ENCODE measurements around the gene MED15.
"Not testable (repeated sequence)": the region's sequence is repeated elsewhere in the genome, so short reads cannot be mapped to it uniquely, and the experiment has no call there.

MED15 gene, protein sequence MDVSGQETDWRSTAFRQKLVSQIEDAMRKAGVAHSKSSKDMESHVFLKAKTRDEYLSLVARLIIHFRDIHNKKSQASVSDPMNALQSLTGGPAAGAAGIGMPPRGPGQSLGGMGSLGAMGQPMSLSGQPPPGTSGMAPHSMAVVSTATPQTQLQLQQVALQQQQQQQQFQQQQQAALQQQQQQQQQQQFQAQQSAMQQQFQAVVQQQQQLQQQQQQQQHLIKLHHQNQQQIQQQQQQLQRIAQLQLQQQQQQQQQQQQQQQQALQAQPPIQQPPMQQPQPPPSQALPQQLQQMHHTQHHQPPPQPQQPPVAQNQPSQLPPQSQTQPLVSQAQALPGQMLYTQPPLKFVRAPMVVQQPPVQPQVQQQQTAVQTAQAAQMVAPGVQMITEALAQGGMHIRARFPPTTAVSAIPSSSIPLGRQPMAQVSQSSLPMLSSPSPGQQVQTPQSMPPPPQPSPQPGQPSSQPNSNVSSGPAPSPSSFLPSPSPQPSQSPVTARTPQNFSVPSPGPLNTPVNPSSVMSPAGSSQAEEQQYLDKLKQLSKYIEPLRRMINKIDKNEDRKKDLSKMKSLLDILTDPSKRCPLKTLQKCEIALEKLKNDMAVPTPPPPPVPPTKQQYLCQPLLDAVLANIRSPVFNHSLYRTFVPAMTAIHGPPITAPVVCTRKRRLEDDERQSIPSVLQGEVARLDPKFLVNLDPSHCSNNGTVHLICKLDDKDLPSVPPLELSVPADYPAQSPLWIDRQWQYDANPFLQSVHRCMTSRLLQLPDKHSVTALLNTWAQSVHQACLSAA

DNA sequence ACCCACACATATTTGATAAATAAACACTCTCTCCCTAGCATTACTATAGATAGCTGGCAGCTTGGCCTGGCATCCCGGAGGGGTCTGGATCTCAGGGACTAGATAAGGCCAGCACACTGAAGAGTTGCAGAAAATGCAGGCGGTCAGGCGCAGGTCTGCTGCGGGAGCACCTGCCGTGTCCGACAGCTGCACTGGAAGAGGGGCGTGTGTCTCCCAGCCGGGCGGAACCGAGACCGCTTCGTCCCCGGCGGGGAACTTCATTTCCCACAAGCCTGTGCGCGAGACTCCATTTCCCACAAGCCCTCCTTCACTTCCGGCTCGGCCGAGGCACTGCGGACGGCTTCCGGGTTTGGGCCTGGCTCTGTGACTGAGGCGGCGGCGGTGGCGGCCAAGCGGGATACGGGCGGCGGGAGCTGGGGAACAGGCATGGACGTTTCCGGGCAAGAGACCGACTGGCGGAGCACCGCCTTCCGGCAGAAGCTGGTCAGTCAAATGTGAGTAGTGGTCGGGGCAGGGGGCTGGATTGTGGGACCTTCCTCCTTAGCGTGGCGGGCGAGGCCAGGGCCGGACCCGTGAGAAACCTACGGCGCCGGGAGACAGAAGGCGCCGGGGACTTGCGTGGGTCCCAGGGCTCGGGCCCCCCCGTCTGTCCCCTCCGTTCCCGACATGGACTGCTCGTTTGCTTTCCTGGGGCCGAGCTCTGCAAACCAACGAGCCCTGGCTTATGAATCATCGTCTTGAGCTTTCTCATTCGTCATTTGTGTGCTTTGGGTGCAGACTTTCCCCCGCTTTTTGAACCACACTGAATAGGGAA, at the start of gene MED15:
MED15 (plus strand) TSS at position 358 of the 814 bp plus-strand sequence; CDS start at position 427, 69 bp downstream.
- DNase-seq (ENCODE audit: low spot score): peak; percentile 86

DNA sequence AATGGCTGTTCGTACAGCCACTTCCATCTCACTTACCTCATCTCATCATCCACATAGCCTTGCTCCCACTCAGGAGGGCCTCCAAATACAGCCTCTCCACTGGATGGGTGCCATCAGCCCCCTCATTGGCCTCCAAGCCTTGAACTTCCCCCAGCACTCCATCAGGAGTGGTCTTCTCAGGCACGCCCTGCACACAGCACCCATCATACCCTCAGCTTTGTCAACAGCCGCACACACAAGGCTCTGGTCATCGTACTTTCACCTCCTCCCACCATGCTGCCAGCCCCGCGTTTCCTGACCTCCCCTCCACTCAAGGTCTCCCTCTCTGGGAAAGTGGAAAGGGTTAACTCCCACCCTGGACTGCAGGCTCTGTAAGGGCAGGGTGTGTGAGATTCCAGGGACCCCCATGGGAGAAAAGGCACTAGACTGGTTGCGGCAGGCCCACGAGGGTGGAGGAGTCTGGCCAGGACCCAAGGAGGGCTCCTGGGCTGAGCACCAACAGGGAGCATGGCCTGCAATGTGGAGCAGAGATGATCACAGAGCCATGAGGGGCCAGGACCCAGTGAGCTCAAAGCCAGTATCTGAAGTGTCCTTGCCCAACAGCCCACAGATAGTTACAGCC, 48.8 kb upstream of the MED15 start:
- DNase-seq (ENCODE audit: low spot score): no peak

DNA sequence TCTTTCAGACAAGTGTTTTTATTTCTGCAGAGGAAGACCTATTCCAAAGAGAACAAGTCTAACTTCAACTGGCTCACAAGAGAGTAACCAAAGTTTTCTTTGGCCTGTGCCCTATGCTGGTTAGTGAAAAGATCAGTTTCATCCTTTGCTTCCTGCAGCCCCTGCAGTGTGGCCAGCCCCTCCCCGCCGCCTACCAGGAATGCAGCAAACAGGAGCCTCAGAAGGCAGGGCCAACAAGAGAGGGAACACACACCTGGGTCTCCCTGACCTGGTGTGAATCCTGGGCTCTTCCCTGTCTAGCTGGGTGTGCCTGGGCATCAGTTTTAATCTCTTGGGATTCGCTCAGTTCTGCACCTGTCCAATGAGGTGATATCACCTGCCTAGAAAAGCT, 48.3 kb upstream of the MED15 start:
- no peak for DNase-seq (ENCODE audit: low spot score)

DNA sequence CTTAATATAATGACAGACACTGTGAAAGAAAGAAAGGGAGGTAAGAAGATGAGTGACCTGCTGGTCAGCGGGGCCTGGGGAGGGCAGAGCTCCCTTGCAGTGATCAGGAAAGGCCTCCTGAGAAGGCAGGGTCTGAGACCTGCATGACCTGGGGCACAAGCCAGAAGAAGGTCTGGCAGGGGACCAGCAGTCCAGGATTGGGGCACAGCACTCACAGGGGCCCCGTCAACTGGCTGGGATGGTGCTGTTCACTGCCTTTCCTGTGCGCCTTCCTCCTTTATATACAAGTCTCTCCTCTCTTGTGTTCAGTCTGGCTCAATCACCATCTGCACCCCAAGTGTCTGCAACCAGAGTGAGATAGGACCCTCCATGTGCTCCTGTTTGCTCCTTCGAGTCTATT, 47.5 kb upstream of the MED15 start:
- DNase-seq (ENCODE audit: low spot score): no peak

DNA sequence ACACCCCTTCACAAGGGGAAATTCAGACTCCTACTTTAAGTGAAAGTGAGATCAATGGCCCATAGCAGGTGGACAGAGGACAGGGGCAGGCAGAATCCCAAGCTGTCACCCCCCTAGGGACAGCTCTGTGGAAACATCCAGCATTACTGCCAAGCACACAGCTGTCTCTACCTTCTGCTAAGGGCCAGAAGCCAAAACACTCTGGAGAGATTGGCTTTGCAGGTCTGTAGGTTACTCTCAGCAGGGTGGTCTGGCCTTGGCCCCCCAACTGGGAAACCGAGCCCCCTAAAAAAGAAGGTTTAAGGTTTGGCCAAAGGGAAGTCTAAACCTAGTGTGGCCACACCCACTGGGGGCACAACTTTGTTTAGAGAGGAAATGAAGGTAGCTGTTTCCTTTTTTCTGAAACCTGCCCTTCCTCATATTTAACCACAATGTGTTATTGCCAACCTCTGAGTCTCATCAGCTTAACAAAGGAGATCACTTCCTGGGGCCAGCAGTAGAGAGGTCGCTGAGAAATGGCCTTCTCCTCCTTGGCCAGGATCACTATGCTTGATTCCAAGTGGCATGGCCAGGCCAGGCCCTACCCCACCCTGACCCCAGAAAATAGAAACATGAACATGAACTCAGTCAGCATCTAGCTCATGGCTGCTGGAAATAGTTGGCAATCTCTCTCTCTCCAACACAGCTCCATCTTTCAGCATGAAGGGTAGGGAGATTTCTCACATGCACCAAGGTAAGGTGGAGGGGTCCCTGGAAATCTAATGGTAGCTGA, 43.9 kb upstream of the MED15 start:
- no peak for DNase-seq (ENCODE audit: low spot score)

DNA sequence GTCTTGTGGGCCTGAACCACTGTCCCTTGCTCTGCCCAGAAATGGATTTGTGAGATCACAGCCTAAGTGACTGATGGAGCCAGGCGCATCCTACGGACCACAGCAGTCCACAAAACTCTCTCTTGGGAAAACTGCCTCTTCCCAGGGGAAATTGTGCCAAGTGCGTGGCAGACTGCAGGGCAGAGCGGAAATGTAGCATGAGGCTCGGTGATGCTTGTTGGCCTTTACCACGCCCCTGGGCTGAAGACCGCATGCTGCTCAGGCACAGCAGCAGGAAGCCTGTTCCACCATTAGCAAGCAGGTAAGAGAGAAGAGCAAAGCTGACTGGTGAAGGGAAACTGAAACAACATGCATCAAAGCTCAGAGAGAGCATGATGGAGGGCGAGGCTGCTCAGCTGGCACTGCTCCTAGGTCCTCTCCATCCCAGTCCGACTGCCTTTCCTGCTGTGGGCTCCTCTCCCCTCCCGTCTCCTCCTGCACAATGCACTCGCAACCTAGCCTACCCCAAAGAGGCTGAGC, 43.3 kb upstream of the MED15 start:
- DNase-seq (ENCODE audit: low spot score): no peak

DNA sequence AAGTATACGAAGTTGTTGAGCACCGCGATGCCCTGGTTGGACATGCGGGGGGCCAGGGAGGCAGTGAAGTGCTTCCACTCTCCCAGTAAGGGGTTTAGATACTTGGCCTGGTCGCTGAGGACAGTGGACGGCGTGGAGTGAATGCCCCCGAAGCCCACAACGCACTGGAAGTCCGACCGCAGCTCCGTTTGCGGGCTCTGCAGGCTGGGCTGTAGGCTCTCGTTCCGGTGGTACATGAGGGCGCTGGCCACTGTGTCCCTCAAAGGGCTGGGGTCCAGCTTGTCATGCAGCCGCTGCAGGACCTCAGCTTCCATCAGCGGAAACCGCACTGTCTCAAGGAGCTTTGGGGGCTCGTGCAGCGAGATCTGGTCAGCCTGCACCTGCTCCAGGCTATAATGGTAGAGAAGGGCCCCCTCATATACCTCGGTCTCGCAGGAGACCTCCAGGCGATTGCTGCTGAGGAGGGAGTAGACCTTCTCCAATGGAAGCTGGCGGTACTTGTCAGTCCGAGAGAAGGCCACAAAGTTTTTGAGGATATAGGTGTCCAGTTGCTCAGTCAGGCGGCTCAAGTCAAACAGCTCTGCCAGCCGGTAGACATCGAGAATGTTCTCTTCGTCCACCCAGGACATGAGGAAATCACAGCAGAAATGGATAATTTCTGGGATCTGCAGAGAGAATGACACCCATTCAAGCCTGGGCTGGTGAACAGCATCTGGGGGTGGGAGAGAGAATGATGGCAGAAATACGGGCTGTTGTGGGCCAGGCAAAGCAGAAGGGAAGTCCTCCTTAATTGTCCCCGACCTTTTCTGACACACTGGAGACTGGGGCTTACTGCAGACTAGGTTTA, 42.3 kb upstream of the MED15 start:
- DNase-seq (ENCODE audit: low spot score): no peak

DNA sequence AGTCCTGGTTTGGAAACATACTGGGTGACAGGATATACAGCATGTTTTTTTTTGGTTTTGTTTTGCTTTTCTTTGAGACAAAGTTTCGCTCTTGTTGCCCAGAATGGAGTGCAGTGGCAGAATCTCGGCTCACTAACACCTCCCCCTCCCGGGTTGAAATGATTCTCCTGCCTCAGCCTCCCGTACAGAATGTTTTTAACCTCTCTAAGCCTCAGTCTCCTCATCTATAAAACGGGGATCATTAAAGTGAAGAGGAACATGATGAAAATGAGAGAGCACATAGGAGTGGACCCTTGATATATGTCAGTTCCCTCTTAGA, 41.7 kb upstream of the MED15 start:
- no peak for DNase-seq (ENCODE audit: low spot score)

DNA sequence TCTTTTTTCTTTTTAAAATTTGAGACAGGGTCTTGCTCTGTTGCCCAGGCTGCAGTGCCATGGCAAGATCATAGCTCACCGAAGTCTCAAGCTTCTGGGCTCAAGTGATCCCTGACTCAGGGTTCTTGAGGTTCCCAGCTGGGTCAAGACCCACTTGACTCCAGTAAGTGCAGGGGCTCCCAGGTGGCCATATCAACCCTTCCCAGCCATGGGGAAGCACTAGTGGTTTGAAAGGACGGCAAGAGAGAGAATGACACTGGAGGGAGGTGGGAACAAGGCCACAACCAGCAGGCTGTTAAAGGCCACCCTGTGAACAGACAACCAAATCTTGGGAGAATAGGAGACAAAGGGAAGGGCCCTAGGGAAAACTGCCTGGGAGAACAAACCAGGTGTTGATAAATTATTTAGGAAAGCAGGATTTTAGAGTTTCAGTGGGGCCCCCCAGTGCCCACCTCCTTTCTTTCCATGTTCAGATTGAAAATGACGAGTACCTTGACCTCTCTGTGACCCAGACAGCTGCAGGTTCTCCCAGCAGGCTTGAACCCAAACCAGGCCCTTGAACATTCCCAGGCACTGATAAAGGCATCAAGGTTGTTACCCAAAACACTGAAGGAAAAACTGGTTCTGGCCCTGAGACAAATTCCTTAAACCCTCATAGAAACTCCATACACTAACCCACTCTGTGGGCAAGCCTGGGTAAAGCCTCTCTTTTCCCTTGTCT, 40.6 kb upstream of the MED15 start:
- DNase-seq (ENCODE audit: low spot score): no peak

DNA sequence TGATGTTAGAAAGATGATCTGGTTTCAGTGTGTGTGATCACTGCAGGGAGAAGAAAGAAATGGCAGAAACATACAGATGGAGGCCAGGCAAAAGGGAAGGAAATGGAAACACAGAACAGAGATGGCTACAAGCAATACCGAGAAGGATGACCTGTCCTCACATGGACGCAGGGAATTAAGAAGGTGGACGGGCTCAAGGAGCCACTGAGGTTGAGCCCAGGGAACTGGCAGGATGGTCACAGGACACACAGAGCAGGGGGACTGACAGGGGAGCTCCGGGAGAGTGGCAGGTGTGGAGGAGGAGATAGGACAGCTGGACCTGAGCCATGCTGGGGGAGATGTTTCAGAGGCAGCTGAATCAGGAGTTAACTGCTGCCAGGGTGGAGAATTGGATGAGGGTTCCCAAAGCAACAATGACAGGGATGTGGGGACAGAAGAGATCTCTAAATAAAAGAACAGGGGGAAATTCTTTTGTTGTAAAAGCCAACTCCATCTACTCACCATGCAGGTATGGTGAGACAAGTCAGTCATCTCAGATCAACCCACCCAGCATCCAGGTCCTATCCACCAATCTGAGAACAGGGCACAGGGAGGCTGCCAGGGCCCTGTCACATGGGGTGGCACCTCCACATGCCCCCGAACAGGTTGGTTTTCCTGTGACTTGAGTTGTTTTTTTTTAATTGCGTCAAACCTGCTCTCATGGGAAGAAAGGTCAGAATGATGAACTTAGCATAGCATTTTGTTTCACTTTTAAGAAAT, 38.1 kb upstream of the MED15 start:
- DNase-seq (ENCODE audit: low spot score): no peak

DNA sequence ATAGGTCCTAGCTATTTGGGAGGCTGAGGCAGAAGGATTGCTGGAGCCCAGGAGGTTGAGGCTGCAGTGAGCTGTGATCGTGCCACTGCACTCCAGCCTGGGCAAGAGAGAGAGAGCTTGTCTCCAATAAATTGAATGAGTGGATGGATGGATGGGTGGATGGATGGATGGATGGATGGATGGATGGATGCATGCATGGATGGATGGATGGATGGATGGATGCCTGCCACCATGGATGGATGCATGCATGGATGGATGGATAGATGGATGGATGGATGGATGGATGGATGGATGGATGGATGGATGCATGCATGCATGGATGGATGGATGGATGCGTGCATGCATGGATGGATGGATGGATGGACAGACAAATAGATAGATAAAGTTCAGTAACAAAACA, 36.9 kb upstream of the MED15 start:
- DNase-seq (ENCODE audit: low spot score): not testable (repeated sequence)

DNA sequence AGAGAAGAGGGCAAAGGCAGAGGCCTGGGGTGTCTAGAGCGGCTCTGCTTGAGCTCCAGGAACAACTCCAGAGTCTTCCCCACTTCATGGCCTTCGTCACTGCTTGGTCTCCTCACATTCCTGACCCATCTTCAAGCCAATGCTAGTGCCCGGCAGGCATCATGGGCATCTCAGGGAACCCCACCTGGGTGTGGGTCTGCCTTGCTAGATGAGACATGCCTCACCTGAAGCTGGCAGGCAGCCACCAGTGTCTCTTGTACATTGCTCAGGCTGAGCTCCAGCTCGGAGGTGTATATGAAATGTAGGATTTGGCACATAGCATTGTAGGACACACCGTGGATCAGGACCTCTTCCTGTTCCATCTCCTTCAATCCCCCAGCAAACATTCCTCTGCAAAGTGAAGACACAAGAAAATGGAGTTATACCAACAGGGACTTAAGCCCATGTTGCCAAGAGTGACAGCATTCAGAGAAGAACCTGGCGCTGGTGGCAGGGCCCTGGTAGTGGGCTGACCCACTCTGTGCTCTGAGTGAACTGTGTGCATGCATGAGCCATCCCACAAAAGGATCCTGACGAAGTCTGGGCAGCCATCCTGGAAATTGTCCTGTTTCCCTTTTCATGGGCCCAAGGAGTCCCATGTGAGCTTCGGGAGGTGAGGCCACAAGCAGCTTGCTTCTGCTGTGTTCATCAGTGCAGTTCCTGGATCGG, 36.1 kb upstream of the MED15 start:
- no peak for DNase-seq (ENCODE audit: low spot score)

DNA sequence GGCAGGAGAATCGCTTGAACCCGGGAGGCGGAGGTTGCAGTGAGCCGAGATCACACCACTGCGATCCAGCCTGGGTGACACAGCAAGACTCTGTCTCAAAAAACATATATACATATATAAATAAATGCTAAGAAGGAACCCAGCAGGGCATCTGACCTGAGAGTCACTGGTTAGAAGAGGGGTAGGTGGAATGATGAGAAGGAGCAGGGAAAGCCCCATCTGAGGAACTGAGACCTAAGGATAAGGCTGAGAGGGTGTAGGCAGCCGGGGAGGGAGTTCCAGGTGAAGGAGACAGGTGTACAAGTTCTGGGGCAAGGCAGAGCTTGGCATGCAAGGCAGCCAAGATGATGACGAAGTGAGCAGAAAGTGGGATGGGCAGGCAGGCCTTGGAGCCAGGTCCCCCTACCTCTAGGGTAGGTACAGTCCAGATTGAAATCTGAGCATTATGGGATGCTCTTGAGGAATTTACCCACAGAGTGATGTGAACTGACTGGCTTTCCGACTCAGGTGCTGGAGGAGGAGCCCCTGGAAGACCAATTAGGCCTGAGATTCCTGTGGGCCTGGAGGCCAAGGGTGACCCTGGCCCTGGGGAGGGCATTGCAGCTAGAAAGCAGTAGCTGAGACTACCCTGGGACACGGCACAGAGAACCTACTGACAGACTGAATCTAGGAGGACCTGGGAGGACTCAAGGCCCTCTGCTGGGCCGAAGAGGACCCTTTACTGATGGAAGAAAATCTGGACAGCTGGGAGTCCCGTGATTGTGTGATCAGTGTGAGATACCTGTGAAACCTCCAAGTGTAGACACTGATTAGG, 34.6 kb upstream of the MED15 start:
- DNase-seq (ENCODE audit: low spot score): no peak

DNA sequence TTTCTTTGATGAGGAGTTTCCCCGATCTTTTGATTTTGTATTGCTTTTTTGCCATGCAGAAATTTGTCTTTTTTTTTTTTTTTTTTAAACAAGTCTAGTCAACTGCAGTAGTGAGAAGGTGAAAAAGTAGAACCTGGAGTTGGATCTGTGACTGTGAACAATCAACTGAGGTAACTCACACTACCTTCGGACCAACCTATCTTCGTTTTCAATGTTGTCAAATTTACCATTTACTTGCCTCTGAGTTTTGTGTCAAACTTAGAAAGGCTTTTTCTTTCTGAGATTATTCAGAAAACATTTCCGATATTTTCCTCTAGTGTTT, 32.3 kb upstream of the MED15 start:
- DNase-seq (ENCODE audit: low spot score): no peak

DNA sequence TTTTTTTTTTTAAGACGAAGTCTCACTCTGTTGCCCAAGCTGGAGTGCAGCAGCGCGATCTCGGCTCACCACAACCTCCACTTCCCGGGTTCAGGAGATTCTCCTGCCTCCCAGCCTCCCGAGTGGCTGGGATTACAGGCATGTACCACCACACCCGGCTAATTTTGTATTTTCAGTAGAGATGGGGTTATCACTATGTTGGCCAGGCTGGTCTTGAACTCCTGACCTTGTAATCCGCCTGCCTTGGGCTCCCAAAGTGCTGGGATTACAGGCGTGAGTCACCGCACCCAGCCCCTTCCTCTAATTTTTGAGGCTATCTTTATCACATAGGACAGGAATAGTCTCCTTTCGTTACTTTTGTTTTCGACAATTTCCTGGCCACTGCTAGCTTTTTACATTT, 31.8 kb upstream of the MED15 start:
- DNase-seq (ENCODE audit: low spot score): not testable (repeated sequence)

DNA sequence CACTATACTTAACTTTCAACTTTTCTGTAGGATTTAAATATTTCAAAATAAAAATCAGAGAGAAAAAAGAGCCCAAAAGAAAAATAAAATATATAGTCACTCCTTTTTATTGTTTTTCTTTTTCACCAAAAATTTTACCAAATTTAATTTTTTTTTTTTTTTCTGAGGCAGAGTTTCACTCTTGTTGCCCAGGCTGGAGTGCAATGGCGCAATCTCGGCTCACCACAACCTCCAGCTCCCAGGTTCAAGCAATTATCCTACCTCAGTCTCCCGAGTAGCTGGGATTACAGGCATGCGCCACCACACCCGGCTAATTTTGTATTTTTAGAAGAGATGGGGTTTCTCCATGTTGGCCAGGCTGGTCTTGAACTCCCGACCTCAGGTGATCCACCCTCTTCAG, 29.4 kb upstream of the MED15 start:
- not testable (repeated sequence) for DNase-seq (ENCODE audit: low spot score)

DNA sequence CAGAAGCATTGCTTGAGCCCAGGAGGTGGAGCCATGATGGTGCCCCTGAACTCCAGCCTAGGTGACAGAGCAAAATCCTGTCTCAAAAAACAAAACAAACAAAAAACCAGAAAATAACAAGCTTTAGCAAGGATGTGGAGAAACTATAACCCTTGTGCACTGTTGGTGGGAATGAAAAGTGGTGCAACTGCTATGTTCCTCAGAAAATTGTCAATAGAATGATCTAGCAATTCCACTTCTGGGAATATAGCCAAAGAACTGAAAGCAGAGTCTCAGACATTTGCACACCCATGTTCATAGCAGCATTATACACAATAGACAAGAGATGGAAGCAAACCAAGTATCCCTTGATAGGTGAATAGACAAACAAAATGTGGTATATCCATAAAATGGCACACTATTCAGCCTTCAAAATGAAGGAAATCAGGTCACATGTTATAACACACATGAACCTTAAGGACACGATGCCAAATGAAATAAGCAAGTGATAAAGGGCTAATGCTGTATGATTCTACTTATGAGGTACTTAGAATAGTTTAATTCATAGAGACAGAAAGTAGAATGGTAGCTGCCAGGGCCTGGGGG, 27.7 kb upstream of the MED15 start:
- DNase-seq (ENCODE audit: low spot score): no peak

Data from HuH-7 (cell line).